MCF 10A (cell line): ENCODE data around the gene CNN2. TPM values are rescaled to one million over a fixed set of nuclear protein-coding genes. Genes with fewer than 3 reads are reported as not detected.

ENCODE experiments used
- BruUV-seq: library from RNA; stranded (reverse); fragments of 400-500 nt; replicated peaks from 2 replicates; lab custom pipeline; 2021; lab: Mats Ljungman, UMichigan
- CTCF ChIA-PET: fragments of 300-600 bp; sonication (Branson Sonifier 250); formaldehyde crosslinking; extraction: SDS; loops from one replicate; lab custom pipeline; 2021; ENCODE audit warnings: antibody characterized with exemption, inconsistent platforms; lab: Yijun Ruan, JAX
- POLR2A ChIA-PET: fragments of 300-600, 350-650 bp; sonication (Branson Sonifier 250); formaldehyde crosslinking; extraction: SDS; loops from one replicate; lab custom pipeline; 2020; ENCODE audit warnings: antibody characterized with exemption, inconsistent platforms; lab: Yijun Ruan, JAX
- DNase-seq: peaks from one replicate; pipeline ENCODE4 v3.0.0-alpha.2; 2018; ENCODE audit not compliant: unreplicated experiment
- H3K27ac Mint-ChIP-seq: one replicate; pipeline ENCODE4 v1.8.0; 2022; ENCODE audit warnings: mild to moderate bottlenecking, low read depth, mixed read lengths; ENCODE audit not compliant: unreplicated experiment
- H3K27me3 Mint-ChIP-seq: one replicate; pipeline ENCODE4 v1.8.0; 2022; ENCODE audit warnings: mixed read lengths; ENCODE audit not compliant: insufficient read depth, unreplicated experiment
- H3K36me3 Mint-ChIP-seq: one replicate; pipeline ENCODE4 v1.8.0; 2022; ENCODE audit warnings: mild to moderate bottlenecking, moderate library complexity, mixed read lengths; ENCODE audit not compliant: insufficient read depth, unreplicated experiment
- H3K4me1 Mint-ChIP-seq: one replicate; pipeline ENCODE4 v1.8.0; 2022; ENCODE audit warnings: mixed read lengths; ENCODE audit not compliant: insufficient read depth, unreplicated experiment
- H3K4me3 Mint-ChIP-seq: one replicate; pipeline ENCODE4 v1.8.0; 2022; ENCODE audit warnings: mild to moderate bottlenecking, moderate library complexity, mixed read lengths; ENCODE audit not compliant: unreplicated experiment
- H3K9me3 Mint-ChIP-seq: one replicate; pipeline ENCODE4 v1.8.0; 2022; ENCODE audit warnings: mixed read lengths; ENCODE audit not compliant: unreplicated experiment
- CTCF ChIP-seq: fragments of 200-600 bp; IDR thresholded peaks from one replicate; pipeline ENCODE4 v1.8.0; 2022; ENCODE audit warnings: antibody characterized with exemption, mild to moderate bottlenecking; ENCODE audit not compliant: unreplicated experiment
- intact Hi-C: fragments of 100-400 bp; cut with micrococcal nuclease; formaldehyde crosslinking; loops from 2 replicates; pipeline ENCODE4 v1.14.1; 2022
- total RNA-seq: library from RNA; stranded (reverse); gene quantifications from 2 replicates; pipeline ENCODE4 v1.2.3, GENCODE V29; 2022

Gene CNN2
- total RNA-seq, 1 experiment from 2014 or later: 166 TPM

GRCh38 chr19:1046836-1047695 lies 20.7 kb downstream of the CNN2 start:
- no peak for TF ChIP-seq CTCF
- BruUV-seq: no TSS peak
- Mint-ChIP-seq H3K4me1 (no peaks in the 10 kb centered on the region), H3K4me3 (no peak overlapping the region), H3K9me3 (no peaks in the 10 kb centered on the region), H3K27me3 (no peaks in the 10 kb centered on the region), H3K36me3 (no peaks in the 10 kb centered on the region), H3K27ac (no peak overlapping the region)
- CTCF ChIA-PET: no interaction called here
- DNase-seq: no peak
- intact Hi-C loops: no loop called here
- POLR2A ChIA-PET: no interaction called here

- ChIA-PET POLR2A (no interaction called here), CTCF (no interaction called here)
- Mint-ChIP-seq H3K4me1 (no peaks in the 10 kb centered on the region), H3K36me3 (no peaks in the 10 kb centered on the region), H3K9me3 (no peaks in the 10 kb centered on the region), H3K27ac (no peak overlapping the region), H3K4me3 (no peak overlapping the region), H3K27me3 (no peaks in the 10 kb centered on the region)
- intact Hi-C loops: no loop called here
- BruUV-seq: no TSS peak
- DNase-seq: no peak
- no peak for TF ChIP-seq CTCF
Observed at GRCh38 chr19:1047696-1048147, 21.3 kb downstream of the CNN2 start.

- no peaks in the 10 kb centered on the region for H3K4me1 Mint-ChIP-seq
- no peak for TF ChIP-seq CTCF
- BruUV-seq: no TSS peak
- H3K9me3 Mint-ChIP-seq: no peaks in the 10 kb centered on the region
- no peak for DNase-seq
- intact Hi-C loops: no loop called here
- H3K36me3 Mint-ChIP-seq: no peaks in the 10 kb centered on the region
- H3K4me3 Mint-ChIP-seq: no peak overlapping the region
- ChIA-PET CTCF (interaction anchor here (0.6 kb wide), 1 partner anchor 15 kb away, joined by 4 read pairs; no protein-coding TSS in a partner anchor), POLR2A (interaction anchor here (1.8 kb wide), 1 partner anchor 20 kb away, joined by 6 read pairs; no protein-coding TSS in a partner anchor)
- H3K27ac Mint-ChIP-seq: no peak overlapping the region
- H3K27me3 Mint-ChIP-seq: no peaks in the 10 kb centered on the region
Observed at GRCh38 chr19:1049106-1049505, 22.7 kb downstream of the CNN2 start.

- Mint-ChIP-seq H3K27me3 (no peaks in the 10 kb centered on the region), H3K36me3 (no peaks in the 10 kb centered on the region), H3K27ac (no peak overlapping the region), H3K4me1 (no peaks in the 10 kb centered on the region), H3K9me3 (no peaks in the 10 kb centered on the region), H3K4me3 (no peak overlapping the region)
- no TSS peak for BruUV-seq
- ChIA-PET CTCF (interaction anchor here (0.7 kb wide), 1 partner anchor 10 kb away, joined by 3 read pairs; the partner anchor contains the start of gene ABCA7), POLR2A (interaction anchor here (1.0 to 1.8 kb wide), 2 partner anchors 18 to 21 kb away, joined by 3 to 6 read pairs; no protein-coding TSS in a partner anchor)
- intact Hi-C loops: no loop called here
- no peak for TF ChIP-seq CTCF
- DNase-seq: no peak
Observed at GRCh38 chr19:1049800-1050199, 23.4 kb downstream of the CNN2 start.
